MCF 10A (cell line): ENCODE measurements around the gene AVPI1. TPM values are rescaled to one million over a fixed set of nuclear protein-coding genes. Genes with fewer than 3 reads are reported as not detected.

Experiments
- BruUV-seq: library from RNA; stranded (reverse); fragments of 400-500 nt; replicated peaks from 2 replicates; lab custom pipeline; 2021; lab: Mats Ljungman, UMichigan
- CTCF ChIA-PET: fragments of 300-600 bp; sonication (Branson Sonifier 250); formaldehyde crosslinking; extraction: SDS; loops from one replicate; lab custom pipeline; 2021; ENCODE audit warnings: antibody characterized with exemption, inconsistent platforms; lab: Yijun Ruan, JAX
- POLR2A ChIA-PET: fragments of 300-600, 350-650 bp; sonication (Branson Sonifier 250); formaldehyde crosslinking; extraction: SDS; loops from one replicate; lab custom pipeline; 2020; ENCODE audit warnings: antibody characterized with exemption, inconsistent platforms; lab: Yijun Ruan, JAX
- DNase-seq: peaks from one replicate; pipeline ENCODE4 v3.0.0-alpha.2; 2018; ENCODE audit not compliant: unreplicated experiment
- H3K27ac Mint-ChIP-seq: one replicate; pipeline ENCODE4 v1.8.0; 2022; ENCODE audit warnings: mild to moderate bottlenecking, low read depth, mixed read lengths; ENCODE audit not compliant: unreplicated experiment
- H3K27me3 Mint-ChIP-seq: one replicate; pipeline ENCODE4 v1.8.0; 2022; ENCODE audit warnings: mixed read lengths; ENCODE audit not compliant: insufficient read depth, unreplicated experiment
- H3K36me3 Mint-ChIP-seq: one replicate; pipeline ENCODE4 v1.8.0; 2022; ENCODE audit warnings: mild to moderate bottlenecking, moderate library complexity, mixed read lengths; ENCODE audit not compliant: insufficient read depth, unreplicated experiment
- H3K4me1 Mint-ChIP-seq: one replicate; pipeline ENCODE4 v1.8.0; 2022; ENCODE audit warnings: mixed read lengths; ENCODE audit not compliant: insufficient read depth, unreplicated experiment
- H3K4me3 Mint-ChIP-seq: one replicate; pipeline ENCODE4 v1.8.0; 2022; ENCODE audit warnings: mild to moderate bottlenecking, moderate library complexity, mixed read lengths; ENCODE audit not compliant: unreplicated experiment
- H3K9me3 Mint-ChIP-seq: one replicate; pipeline ENCODE4 v1.8.0; 2022; ENCODE audit warnings: mixed read lengths; ENCODE audit not compliant: unreplicated experiment
- intact Hi-C: fragments of 100-400 bp; cut with micrococcal nuclease; formaldehyde crosslinking; loops from 2 replicates; pipeline ENCODE4 v1.14.1; 2022
- total RNA-seq: library from RNA; stranded (reverse); gene quantifications from 2 replicates; pipeline ENCODE4 v1.2.3, GENCODE V29; 2022
- TF ChIP-seq, protein P1 (sequence below): fragments of 200-600 bp; IDR thresholded peaks from one replicate; pipeline ENCODE4 v1.8.0; 2022; ENCODE audit warnings: antibody characterized with exemption, mild to moderate bottlenecking; ENCODE audit not compliant: unreplicated experiment

Gene AVPI1
- total RNA-seq, 1 experiment from 2014 or later = 305 TPM

DNA sequence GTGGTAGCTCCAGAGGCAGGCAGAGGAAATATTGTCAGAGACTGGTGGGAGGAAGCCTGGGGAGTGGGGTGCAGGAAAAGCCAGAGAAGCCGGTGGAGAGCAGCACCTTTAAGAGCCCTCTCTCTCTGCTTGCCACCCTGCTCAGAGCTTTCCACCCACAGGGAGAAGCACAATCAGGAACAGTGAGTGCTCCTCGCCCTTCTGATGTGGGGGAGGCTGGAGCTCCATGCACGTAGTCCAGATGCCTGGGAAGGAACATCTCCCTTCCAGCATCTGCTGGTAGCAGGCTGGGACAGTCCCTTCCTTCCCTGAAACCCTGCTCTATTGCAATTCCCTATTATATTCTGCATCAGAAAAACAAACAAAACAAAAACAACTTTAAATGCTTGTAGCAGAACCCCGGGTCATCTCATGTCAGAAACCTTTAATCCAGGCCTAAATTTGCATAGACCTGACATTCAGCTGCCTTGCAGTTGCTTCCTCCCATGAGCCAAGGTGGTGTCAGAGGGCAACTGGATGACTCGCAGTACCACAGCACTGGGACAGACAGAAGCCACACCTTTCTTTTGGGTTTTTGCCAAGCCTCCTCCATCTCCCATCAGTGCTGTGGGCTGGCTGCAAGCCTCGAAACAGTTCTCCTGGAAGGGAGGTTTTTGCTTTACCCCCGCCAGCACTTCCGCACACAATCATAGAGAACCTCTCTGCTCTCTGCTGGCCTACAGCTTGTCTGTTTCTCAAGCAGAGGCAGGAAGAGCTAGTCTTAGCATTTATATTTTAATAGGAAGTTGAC lies 13.1 kb downstream of the AVPI1 start:
- H3K27me3 Mint-ChIP-seq = no peaks in the 10 kb centered on the region
- intact Hi-C loops = no loop called here
- H3K4me3 Mint-ChIP-seq = no peak overlapping the region
- H3K9me3 Mint-ChIP-seq = no peaks in the 10 kb centered on the region
- CTCF ChIA-PET = interaction anchor here (0.6 to 8.1 kb wide), 7 partner anchors 8 to 171 kb away, joined by 3 to 49 read pairs (median 4); partner anchors contain the start of gene MARVELD1
- H3K36me3 Mint-ChIP-seq = peaks cover 100% of the 10 kb centered on the region
- H3K4me1 Mint-ChIP-seq = peaks cover 8% of the 10 kb centered on the region
- TF ChIP-seq, protein P1, sequence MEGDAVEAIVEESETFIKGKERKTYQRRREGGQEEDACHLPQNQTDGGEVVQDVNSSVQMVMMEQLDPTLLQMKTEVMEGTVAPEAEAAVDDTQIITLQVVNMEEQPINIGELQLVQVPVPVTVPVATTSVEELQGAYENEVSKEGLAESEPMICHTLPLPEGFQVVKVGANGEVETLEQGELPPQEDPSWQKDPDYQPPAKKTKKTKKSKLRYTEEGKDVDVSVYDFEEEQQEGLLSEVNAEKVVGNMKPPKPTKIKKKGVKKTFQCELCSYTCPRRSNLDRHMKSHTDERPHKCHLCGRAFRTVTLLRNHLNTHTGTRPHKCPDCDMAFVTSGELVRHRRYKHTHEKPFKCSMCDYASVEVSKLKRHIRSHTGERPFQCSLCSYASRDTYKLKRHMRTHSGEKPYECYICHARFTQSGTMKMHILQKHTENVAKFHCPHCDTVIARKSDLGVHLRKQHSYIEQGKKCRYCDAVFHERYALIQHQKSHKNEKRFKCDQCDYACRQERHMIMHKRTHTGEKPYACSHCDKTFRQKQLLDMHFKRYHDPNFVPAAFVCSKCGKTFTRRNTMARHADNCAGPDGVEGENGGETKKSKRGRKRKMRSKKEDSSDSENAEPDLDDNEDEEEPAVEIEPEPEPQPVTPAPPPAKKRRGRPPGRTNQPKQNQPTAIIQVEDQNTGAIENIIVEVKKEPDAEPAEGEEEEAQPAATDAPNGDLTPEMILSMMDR = no peak
- POLR2A ChIA-PET = interaction anchor here (0.9 to 24.4 kb wide), 10 partner anchors 10 to 62 kb away, joined by 3 to 915 read pairs (median 12); partner anchors contain the start of genes AVPI1, MARVELD1, PI4K2A and ZFYVE27
- DNase-seq = peak; percentile 75
- H3K27ac Mint-ChIP-seq = no peak overlapping the region
- no TSS peak for BruUV-seq

DNA sequence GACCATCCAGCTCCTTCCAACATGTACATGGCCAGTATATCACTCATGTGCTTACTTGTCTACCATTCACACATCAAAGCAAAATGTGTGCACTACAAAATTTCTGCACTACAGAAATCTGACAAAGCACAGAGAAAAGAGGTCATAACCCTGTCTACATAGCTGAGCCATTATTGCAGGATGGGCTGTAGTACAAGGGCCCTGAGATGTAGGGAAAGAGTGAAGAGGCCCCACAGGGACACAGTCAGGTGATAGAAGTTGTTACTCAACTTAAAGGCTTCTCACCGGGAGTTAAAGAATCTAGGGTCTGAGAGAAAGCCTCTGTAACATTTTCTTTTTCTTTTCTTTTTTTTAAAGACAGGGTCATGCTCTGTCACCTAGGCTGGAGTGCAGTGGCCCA lies 17.5 kb downstream of the AVPI1 start:
- POLR2A ChIA-PET = interaction anchor here (1.0 to 24.4 kb wide), 7 partner anchors 9 to 41 kb away, joined by 3 to 915 read pairs (median 5); partner anchors contain the start of genes AVPI1 and MARVELD1
- Mint-ChIP-seq H3K36me3 (peaks cover 90% of the 10 kb centered on the region), H3K27ac (no peak overlapping the region)

DNA sequence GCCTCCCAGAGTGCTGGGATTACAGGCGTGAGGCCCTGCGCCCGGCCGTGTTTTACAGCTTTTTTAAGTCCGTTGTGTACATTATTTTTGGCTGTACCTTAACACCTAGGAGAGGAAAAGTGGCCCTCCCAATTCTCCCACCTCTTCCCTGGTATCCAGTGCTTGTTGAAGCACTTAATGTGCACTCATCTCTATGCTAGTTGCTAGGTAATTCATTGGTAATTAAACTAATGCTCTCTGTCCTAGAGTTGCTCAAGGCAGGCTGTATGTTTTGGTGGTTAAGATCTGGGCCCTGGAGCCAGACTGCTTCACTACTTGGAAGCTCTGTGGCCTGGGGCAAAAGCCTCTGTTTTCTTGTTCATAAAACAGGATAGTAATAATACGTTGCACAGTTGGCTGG lies 19.6 kb downstream of the AVPI1 start:
- Mint-ChIP-seq H3K4me3 (no peak overlapping the region), H3K27me3 (no peaks in the 10 kb centered on the region), H3K4me1 (no peaks in the 10 kb centered on the region), H3K36me3 (peaks cover 90% of the 10 kb centered on the region), H3K27ac (no peak overlapping the region), H3K9me3 (no peaks in the 10 kb centered on the region)
- DNase-seq = no peak
- no TSS peak for BruUV-seq
- TF ChIP-seq, protein P1 = no peak
- intact Hi-C loops = no loop called here
- CTCF ChIA-PET = no interaction called here
- POLR2A ChIA-PET = interaction anchor here (0.6 to 3.4 kb wide), 8 partner anchors 8 to 406 kb away, joined by 3 to 12 read pairs (median 4); partner anchors contain the start of gene AVPI1

More for the DNA sequence above, 17.5 kb downstream of the AVPI1 start:
- no peak for DNase-seq
- Mint-ChIP-seq H3K4me3 (no peak overlapping the region), H3K4me1 (peaks cover 4% of the 10 kb centered on the region), H3K9me3 (no peaks in the 10 kb centered on the region), H3K27me3 (no peaks in the 10 kb centered on the region)
- no TSS peak for BruUV-seq
- intact Hi-C loops = no loop called here
- TF ChIP-seq, protein P1 = no peak
- CTCF ChIA-PET = interaction anchor here (0.6 to 3.4 kb wide), 3 partner anchors 17 to 262 kb away, joined by 3 to 11 read pairs (median 3); partner anchors contain the start of gene AVPI1

DNA sequence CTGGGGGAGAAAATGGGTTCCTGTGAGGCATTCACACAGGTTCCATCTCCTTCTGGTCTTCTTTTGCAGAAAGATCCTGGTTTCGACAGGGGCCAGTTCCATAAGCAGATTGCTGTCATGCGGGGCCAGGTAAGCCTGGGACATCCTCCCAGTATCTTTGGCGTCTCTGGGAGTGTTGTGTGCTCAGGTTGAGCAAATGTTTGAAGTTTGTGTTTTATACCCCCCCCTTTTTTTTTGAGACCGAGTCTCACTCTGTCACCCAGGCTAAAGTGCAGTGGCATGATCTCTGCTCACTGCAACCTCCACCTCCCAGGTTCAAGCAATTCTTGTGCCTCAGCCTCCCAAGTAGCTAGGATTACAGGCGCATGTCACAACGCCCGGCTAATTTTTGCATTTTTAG lies 20.0 kb downstream of the AVPI1 start:
- Mint-ChIP-seq H3K27me3 (no peaks in the 10 kb centered on the region), H3K4me3 (no peak overlapping the region), H3K9me3 (no peaks in the 10 kb centered on the region), H3K36me3 (peaks cover 90% of the 10 kb centered on the region), H3K4me1 (no peaks in the 10 kb centered on the region), H3K27ac (no peak overlapping the region)
- ChIA-PET CTCF (no interaction called here), POLR2A (interaction anchor here (0.6 to 1.4 kb wide), 4 partner anchors 8 to 406 kb away, joined by 3 to 5 read pairs (median 4); no protein-coding TSS in a partner anchor)
- intact Hi-C loops = no loop called here
- BruUV-seq = no TSS peak
- no peak for DNase-seq
- TF ChIP-seq, protein P1 = no peak
